HG03439 (cell line): ENCODE measurements around the gene CADM4.

Experiments used
- ATAC-seq: cut with Tn5 transposase; IDR thresholded peaks from one replicate; pipeline ENCODE4 v1.9.1; 2021; ENCODE audit warnings: mild to moderate bottlenecking, moderate library complexity; ENCODE audit not compliant: unreplicated experiment

CADM4 gene

DNA sequence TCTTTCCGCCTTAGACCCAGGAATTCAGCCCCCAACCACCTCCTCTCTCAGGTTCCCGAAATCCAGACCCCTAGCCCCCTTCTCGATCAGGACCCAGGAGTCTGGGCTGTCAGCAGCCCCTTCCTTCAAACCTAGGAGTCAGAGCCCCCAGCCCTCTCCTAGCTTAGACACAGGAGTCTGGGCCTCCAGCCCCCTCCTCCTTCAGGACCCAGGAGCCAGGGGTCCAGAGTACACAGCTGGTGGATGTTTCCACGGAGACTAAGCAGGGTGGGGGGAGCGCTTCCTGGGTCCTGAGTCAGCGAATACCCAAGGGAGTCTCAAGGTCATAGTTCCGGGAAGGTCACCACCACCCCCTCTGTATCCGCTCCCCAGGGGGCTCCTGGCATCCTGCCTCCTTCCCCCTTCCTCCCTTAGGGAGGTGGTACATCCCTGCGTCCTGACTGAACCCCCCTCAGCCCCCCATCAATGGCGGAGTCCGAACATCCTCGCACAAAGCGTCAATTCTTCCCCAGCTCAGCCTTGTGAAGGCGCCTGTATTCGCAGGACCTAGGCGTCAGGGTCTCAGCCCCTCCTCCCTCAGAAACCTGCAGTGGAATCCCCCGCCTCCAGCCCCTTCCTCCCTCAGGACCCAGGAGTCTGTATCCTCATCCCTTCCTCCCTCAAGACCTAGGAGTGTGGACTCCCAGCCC is 4.6 kb downstream of the CADM4 start:
- no peak for ATAC-seq

- ATAC-seq = no peak
These were observed 5.2 kb downstream of the CADM4 start for GRCh38 chr19:43634506-43634871.

DNA sequence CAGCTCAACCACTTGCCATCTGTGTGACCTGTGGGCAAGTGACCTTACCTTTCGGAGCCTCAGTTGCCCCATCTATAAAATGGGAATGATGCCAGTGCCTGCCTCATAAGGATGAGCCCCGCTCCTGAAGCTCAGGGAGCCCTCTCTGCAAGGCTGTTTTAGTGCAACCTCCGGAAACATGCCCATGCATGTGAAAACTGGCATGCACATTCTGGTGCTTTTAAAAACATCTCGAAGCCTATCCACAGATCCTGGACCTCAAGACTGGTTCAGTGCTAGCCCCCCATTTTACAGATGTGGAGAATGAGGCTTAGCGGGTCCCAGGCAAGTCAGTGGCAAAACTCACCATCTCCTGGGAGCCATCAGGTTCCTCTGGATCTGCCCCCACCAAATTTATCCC is 5.6 kb downstream of the CADM4 start:
- ATAC-seq = no peak

GRCh38 chr19:43633520-43633919 is 6.1 kb downstream of the CADM4 start:
- ATAC-seq = no peak

GRCh38 chr19:43631491-43631890 is 8.2 kb downstream of the CADM4 start:
- no peak for ATAC-seq

DNA sequence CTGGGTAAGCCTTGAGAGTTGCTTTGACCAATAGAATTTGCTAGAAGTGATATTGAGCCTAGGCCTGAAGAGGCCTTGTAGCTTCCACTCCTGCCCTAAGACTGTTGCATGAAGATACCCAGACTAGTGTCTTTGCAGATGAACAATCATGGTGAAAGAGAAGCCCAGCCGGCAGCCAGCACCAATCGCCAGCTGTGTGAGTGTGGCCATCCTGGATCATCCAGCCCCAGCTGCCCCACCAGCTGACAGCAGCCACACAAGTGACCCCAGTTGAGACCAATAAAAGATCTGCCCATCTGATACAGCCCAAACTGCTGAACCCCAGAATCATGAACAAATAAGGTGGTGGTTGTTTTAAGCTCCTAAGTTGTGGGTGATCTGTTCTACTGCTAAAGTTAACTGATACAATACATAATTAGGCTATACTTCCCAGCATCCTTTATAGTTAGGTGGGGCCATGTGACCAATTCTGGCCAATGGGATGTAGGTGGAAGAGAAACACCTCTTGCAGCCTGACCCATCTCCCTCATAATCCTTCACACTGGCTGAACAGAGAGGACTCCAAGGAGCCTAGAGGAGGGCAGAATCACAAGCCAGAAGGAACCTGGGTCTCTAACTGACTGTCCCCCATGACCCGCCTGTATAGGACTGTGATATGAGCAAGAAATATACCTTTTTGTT is 10.9 kb downstream of the CADM4 start:
- ATAC-seq = no peak

GRCh38 chr19:43626838-43627237 is 12.8 kb downstream of the CADM4 start:
- no peak for ATAC-seq

DNA sequence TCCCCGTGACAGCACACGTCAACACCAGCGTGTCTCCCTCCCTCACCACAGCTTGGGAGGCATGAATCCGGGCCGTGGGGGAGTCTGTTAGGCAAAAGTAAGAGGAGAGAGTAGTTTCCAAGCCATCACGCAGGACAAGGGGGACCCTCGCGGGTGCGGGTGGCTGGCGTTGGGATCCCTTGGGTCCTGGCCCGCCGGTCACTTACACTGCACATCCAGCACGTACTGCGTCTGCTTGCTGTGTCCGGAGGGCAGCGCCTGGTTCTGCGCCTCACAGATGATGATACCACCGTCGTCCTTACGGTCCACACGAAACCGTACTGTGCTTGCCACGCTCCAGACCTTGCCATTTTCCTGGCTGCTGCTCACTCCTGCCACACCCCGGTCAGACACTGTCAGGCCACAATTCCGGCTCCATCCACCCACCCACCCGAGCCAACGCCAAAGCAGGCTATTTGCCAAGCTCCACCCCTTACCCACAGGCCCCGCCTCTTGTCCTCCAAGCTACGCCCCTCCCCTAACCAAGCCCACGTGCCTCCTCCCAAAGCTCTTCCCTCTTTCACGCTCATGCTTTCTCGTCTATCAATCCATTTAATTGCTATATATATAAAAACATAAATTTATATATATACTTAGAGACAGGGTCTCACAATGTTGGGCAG is 13.6 kb downstream of the CADM4 start:
- no peak for ATAC-seq

- no peak for ATAC-seq
These were observed 14.7 kb downstream of the CADM4 start for GRCh38 chr19:43624933-43625332.

DNA sequence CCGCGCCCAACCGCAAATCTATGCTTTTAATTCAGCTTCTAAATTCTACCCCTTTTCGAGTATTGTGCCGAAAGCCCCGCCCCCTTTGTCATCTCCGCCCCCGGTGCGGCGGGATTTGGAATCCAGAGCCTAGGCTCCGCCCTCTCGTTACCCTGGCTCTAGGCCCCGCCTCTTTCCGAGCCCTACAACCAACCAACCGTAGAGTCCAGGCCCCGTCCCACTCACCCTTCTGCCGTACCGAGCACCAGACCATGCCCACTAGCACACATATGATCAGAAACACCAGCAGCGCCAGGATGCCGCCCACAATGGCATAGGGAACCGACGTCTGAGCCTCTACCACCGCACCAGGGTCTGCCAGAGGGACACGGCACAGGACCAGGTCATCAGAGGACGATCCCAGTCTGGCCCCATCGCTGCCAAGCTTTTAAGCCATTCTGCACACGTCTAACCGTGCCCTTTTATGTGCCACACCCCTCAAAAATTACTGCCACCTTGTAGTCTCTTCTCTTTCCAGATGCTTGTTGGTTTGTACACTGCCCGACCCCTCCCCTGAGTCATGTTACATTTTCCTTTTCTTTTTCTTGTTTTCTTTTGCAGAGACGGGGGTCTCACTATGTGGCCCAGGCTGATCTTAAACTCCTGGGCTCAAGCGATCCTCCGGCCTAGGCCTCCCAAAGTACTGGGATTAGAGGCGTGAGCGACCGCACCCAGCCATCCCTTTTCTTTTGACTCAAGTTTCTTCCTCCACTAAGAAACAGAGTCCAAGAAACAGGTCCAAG is 15.6 kb downstream of the CADM4 start:
- ATAC-seq = no peak

GRCh38 chr19:43622956-43623355 is 16.7 kb downstream of the CADM4 start:
- no peak for ATAC-seq

- no peak for ATAC-seq
These were observed 17.6 kb downstream of the CADM4 start for GRCh38 chr19:43622070-43622469.

DNA sequence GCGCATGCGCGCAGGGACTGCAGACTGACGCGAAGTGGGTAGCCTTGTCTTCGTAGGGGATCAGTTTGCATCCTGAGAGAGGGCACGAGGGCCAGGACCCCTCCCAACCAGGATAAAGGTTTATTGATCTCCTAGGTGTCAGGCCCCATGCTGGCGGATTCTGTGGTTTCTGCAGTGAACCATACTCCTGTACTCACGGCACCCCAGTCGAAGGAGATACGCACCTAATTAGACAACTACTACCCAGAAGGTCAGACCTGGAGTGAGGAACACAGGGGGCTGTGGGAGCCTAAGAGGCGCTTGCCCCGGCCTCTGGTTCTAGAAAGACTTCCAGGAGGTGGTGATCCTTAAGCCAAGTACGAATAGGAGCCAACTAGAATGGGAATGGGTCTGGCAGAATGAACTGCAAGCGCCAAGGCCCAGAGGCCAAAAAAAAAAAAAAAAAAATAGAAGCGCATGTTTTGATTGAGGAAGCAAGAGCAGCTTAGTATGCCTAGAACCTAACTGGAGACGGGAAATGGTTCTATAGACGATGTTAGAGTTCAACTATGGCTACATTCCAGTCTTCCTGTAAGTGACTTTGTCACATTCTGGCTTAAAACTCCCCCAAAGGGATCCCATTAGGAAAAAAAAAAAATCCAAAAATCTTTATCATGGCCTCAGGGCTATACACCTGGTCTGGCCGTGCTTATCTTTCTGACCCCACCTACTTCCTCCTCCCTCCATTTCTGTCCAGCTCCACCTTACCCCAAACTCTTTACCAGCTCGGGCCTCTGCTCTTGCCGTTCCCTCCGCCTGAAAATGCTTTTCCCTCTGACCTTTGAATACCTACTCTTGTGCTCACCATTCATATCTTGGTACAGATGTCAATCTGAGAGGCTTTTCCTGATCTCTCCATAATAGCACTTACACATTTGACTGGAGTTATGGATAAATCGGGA is 19.3 kb downstream of the CADM4 start:
- ATAC-seq = peak; percentile 4

DNA sequence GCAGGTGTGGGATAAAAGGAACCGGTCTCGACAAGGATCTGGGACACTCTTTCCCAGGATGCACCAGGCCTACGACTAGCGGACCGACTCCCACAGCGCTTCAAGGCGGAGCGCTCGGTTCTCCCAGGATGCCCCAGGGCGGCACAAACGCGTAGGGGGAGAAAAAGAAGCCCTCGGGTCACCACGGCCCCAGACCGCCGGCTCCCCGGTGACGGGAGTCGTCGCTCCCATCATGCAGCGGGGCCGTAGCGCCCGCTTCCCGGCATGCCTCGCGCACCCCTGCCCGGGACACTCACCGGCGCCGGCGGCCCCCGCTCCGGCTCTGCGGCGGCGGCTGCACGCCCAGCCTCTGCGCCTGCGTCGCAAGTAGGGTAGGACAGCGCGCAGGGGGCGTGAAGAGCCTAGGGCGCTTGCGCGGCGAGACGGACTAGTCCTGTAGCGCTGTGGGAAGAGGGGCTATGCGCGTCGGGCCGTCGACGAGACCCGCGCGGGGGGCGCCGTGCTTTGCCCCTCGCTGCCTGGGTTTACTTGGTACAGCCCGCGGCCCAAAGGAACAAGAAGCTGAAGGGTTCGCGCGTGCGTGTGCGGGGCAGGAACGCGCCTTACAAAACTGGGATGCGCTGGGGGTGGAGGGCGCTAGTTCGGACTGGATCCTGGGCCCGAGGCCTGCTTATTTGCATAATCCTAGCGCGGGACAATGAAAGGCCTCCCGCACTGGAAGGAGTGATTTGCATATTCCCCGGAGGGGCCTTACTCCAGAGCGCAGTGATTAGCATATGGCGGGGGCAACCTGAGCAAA is 20.2 kb downstream of the CADM4 start, which contains the start of gene ZNF428:
Gene ZNF428 (minus strand): TSS at position 368 of the 799 bp plus-strand sequence. CDS start 5,325 bp downstream, outside the sequence.
- peak; percentile 82 for ATAC-seq

DNA sequence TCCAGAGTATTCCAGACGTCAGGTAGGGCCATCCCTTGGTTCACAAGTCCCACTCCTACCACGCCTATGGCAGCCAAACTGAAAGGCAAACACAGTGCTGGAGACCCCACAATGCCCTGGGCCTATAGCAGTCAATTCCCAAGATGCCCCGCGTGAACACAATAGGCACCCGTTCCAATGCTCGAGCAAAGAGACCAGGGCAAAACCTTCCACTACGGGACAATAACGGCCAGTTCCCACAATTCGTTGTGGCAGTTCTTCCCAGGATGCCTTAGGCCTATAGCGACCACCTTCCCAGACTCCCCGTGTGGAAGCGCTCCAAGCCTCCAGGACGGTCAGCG is 20.8 kb downstream of the CADM4 start:
- peak; percentile 17 for ATAC-seq

GRCh38 chr19:43616954-43617353 is 22.7 kb downstream of the CADM4 start:
- no peak for ATAC-seq

- ATAC-seq = no peak
These were observed 23.3 kb downstream of the CADM4 start for GRCh38 chr19:43616306-43616705.

DNA sequence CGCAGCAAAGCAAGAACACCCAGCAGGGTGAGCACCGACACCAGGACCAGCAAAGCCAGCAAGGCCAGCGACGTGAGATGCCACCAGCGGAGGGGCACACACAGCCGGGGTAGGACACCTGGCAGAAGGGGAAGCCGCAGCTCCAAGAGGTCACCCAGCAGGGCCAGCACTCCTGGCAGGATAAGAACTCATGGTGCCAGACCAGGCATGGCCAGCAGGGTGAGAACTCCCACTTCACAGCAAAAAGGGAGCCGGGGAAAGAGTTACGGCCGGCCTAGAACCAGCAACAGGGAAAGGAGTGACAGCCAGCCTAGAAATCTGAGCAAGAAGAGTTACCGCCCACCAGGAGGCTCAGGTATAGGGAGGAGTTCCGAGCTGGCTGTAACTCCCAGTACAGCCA is 27.3 kb downstream of the CADM4 start:
- ATAC-seq = no peak

DNA sequence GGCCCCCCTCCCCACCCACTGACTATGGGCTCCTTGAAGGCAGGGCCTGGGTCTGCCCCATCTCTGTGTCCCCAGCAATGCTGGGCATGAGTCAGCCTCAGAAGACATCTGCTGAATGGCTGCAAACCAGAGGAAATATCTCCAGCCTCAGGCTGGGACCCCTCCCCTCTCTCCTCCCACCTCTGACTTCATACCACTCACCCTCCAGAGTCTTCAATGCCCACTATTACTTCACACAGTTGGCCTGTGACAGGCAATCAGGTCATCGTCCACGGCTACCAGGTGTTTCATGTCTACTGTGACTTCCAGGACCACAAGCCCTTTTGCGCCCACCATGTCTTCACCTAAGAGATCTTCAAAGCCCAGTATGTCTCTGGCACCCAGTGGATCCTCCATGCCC is 27.9 kb downstream of the CADM4 start, which contains the start of gene SRRM5:
Gene SRRM5 (plus strand): TSS at position 301 of the 400 bp plus-strand sequence. CDS start 34 bp downstream, at position 335.
- ATAC-seq = no peak
